Immature natural killer cell (primary cell): ENCODE measurements around the gene KCNQ1. TPM values are rescaled to one million over a fixed set of nuclear protein-coding genes. Genes with fewer than 3 reads are reported as not detected.

Experiments
- DNase-seq, 3 donors: peaks; one replicate each; pipeline ENCODE4 v3.0.0; 2022; ENCODE audit warnings: mixed read lengths in 1 of 3
- H3K27ac Mint-ChIP-seq, 6 donors: one replicate each; pipeline ENCODE4 v1.8.0; 2020; ENCODE audit warnings: mixed read lengths in 6 of 6, mild to moderate bottlenecking in 5 of 6, inconsistent platforms in 4 of 6, moderate library complexity in 3 of 6
- H3K27me3 Mint-ChIP-seq, 3 donors: one replicate each; pipeline ENCODE4 v1.8.0; 2020 to 2021; ENCODE audit warnings: low read depth in 3 of 3, mild to moderate bottlenecking in 3 of 3, mixed read lengths in 3 of 3, moderate library complexity in 3 of 3, inconsistent platforms in 1 of 3
- H3K36me3 Mint-ChIP-seq, 3 donors: one replicate each; pipeline ENCODE4 v1.8.0; 2020; ENCODE audit warnings: mixed read lengths in 3 of 3, inconsistent platforms in 2 of 3, mild to moderate bottlenecking in 2 of 3
- H3K4me1 Mint-ChIP-seq, 2 donors: one replicate each; pipeline ENCODE4 v1.8.0; 2020; ENCODE audit warnings: inconsistent platforms in 2 of 2, mild to moderate bottlenecking in 2 of 2, mixed read lengths in 2 of 2, moderate library complexity in 1 of 2
- H3K4me3 Mint-ChIP-seq, 5 donors: one replicate each; pipeline ENCODE4 v1.8.0; 2020; ENCODE audit warnings: mild to moderate bottlenecking in 5 of 5, mixed read lengths in 5 of 5, inconsistent platforms in 3 of 5, moderate library complexity in 3 of 5
- H3K9me3 Mint-ChIP-seq, 6 donors: one replicate each; pipeline ENCODE4 v1.8.0; 2020; ENCODE audit warnings: mild to moderate bottlenecking in 6 of 6, mixed read lengths in 6 of 6, inconsistent platforms in 4 of 6, moderate library complexity in 3 of 6
- polyA plus RNA-seq, 3 donors: library from polyadenylated mRNA; unstranded; fragments of 300-500 nt; fragmentation: Illumina TruSeq; gene quantifications; one replicate each; pipeline ENCODE4 v1.2.3, GENCODE V29; 2021

KCNQ1 gene
- polyA plus RNA-seq, 3 donors from 2014 or later, result 0.13 to 1.1 (median 0.73) TPM

GRCh38 chr11:2774173-2775082 is 329.6 kb downstream of the KCNQ1 start:
- no peak for DNase-seq
- peaks cover 2 to 9% (median 4%) of the 10 kb centered on the region in 3 donors for H3K27me3 Mint-ChIP-seq
- H3K27ac Mint-ChIP-seq, result no peak overlapping the region
- no peaks in the 10 kb centered on the region for H3K36me3 Mint-ChIP-seq
- H3K9me3 Mint-ChIP-seq, result no peaks in the 10 kb centered on the region
- H3K4me3 Mint-ChIP-seq, result no peak overlapping the region
- peaks cover 0 to 4% of the 10 kb centered on the region in 2 donors for H3K4me1 Mint-ChIP-seq

- Mint-ChIP-seq H3K36me3 (no peaks in the 10 kb centered on the region), H3K27ac (no peak overlapping the region), H3K27me3 (peaks cover 2 to 9% (median 4%) of the 10 kb centered on the region in 3 donors), H3K4me1 (peaks cover 0 to 4% of the 10 kb centered on the region in 2 donors), H3K9me3 (no peaks in the 10 kb centered on the region), H3K4me3 (no peak overlapping the region)
- no peak for DNase-seq
Observed at GRCh38 chr11:2775083-2775625, 330.3 kb downstream of the KCNQ1 start.

- Mint-ChIP-seq H3K9me3 (no peaks in the 10 kb centered on the region), H3K4me3 (no peak overlapping the region), H3K27ac (no peak overlapping the region), H3K4me1 (peaks cover 0 to 4% of the 10 kb centered on the region in 2 donors), H3K36me3 (no peaks in the 10 kb centered on the region), H3K27me3 (peaks cover 2 to 9% (median 4%) of the 10 kb centered on the region in 3 donors)
- no peak for DNase-seq
Observed at GRCh38 chr11:2775626-2776350, 331.0 kb downstream of the KCNQ1 start.

- DNase-seq, result no peak
- peaks cover 0 to 3% (median 0%) of the 10 kb centered on the region in 3 donors for H3K36me3 Mint-ChIP-seq
Observed at GRCh38 chr11:2776351-2777061, 331.7 kb downstream of the KCNQ1 start.

GRCh38 chr11:2777386-2777785 is 332.6 kb downstream of the KCNQ1 start:
- no peak for DNase-seq
- no peak overlapping the region for H3K27ac Mint-ChIP-seq
- H3K4me3 Mint-ChIP-seq, result no peak overlapping the region
- peaks cover 0 to 4% of the 10 kb centered on the region in 2 donors for H3K4me1 Mint-ChIP-seq
- H3K36me3 Mint-ChIP-seq, result peaks cover 0 to 3% (median 0%) of the 10 kb centered on the region in 3 donors
- no peaks in the 10 kb centered on the region for H3K9me3 Mint-ChIP-seq
- H3K27me3 Mint-ChIP-seq, result peaks cover 5 to 12% (median 6%) of the 10 kb centered on the region in 3 donors

More at GRCh38 chr11:2776351-2777061, 331.7 kb downstream of the KCNQ1 start:
- H3K27me3 Mint-ChIP-seq, result peaks cover 2 to 12% (median 4%) of the 10 kb centered on the region in 3 donors
- no peak overlapping the region for H3K4me3 Mint-ChIP-seq
- no peak overlapping the region for H3K27ac Mint-ChIP-seq
- peaks cover 0 to 4% of the 10 kb centered on the region in 2 donors for H3K4me1 Mint-ChIP-seq
- no peaks in the 10 kb centered on the region for H3K9me3 Mint-ChIP-seq

GRCh38 chr11:2777871-2778629 is 333.2 kb downstream of the KCNQ1 start:
- H3K4me1 Mint-ChIP-seq, result peaks cover 0 to 4% of the 10 kb centered on the region in 2 donors
- H3K27ac Mint-ChIP-seq, result no peak overlapping the region
- DNase-seq, result no peak
- H3K36me3 Mint-ChIP-seq, result peaks cover 0 to 3% (median 0%) of the 10 kb centered on the region in 3 donors
- H3K9me3 Mint-ChIP-seq, result no peaks in the 10 kb centered on the region
- peaks cover 5 to 12% (median 6%) of the 10 kb centered on the region in 3 donors for H3K27me3 Mint-ChIP-seq
- peak overlapping the region in 1 of 5 donors; percentile 13 for H3K4me3 Mint-ChIP-seq

- H3K4me1 Mint-ChIP-seq, result peaks cover 0 to 4% of the 10 kb centered on the region in 2 donors
- peaks cover 0 to 3% (median 0%) of the 10 kb centered on the region in 3 donors for H3K36me3 Mint-ChIP-seq
- H3K9me3 Mint-ChIP-seq, result no peaks in the 10 kb centered on the region
- H3K4me3 Mint-ChIP-seq, result no peak overlapping the region
- peaks cover 5 to 6% (median 6%) of the 10 kb centered on the region in 3 donors for H3K27me3 Mint-ChIP-seq
- DNase-seq, result no peak
- H3K27ac Mint-ChIP-seq, result no peak overlapping the region
Observed at GRCh38 chr11:2778630-2779498, 334.1 kb downstream of the KCNQ1 start.

GRCh38 chr11:2779499-2779980 is 334.7 kb downstream of the KCNQ1 start:
- H3K27me3 Mint-ChIP-seq, result peaks cover 5 to 6% (median 5%) of the 10 kb centered on the region in 3 donors
- H3K4me3 Mint-ChIP-seq, result no peak overlapping the region
- no peak overlapping the region for H3K27ac Mint-ChIP-seq
- H3K36me3 Mint-ChIP-seq, result peaks cover 0 to 3% (median 0%) of the 10 kb centered on the region in 3 donors
- no peaks in the 10 kb centered on the region for H3K9me3 Mint-ChIP-seq
- DNase-seq, result no peak
- peaks cover 0 to 4% of the 10 kb centered on the region in 2 donors for H3K4me1 Mint-ChIP-seq

GRCh38 chr11:2779981-2780849 is 335.4 kb downstream of the KCNQ1 start:
- DNase-seq, result no peak
- no peaks in the 10 kb centered on the region for H3K9me3 Mint-ChIP-seq
- H3K27ac Mint-ChIP-seq, result no peak overlapping the region

GRCh38 chr11:2780850-2781407 is 336.1 kb downstream of the KCNQ1 start:
- DNase-seq, result no peak
- no peak overlapping the region for H3K27ac Mint-ChIP-seq
- peaks cover 0 to 3% (median 0%) of the 10 kb centered on the region in 3 donors for H3K36me3 Mint-ChIP-seq
- no peak overlapping the region for H3K4me3 Mint-ChIP-seq
- peaks cover 0 to 4% of the 10 kb centered on the region in 2 donors for H3K4me1 Mint-ChIP-seq
- no peaks in the 10 kb centered on the region for H3K9me3 Mint-ChIP-seq
- H3K27me3 Mint-ChIP-seq, result peaks cover 5 to 6% (median 5%) of the 10 kb centered on the region in 3 donors

More at GRCh38 chr11:2779981-2780849, 335.4 kb downstream of the KCNQ1 start:
- Mint-ChIP-seq H3K27me3 (peaks cover 5 to 6% (median 5%) of the 10 kb centered on the region in 3 donors), H3K4me1 (peaks cover 0 to 4% of the 10 kb centered on the region in 2 donors), H3K36me3 (peaks cover 0 to 3% (median 0%) of the 10 kb centered on the region in 3 donors), H3K4me3 (no peak overlapping the region)
